ENCODE results near the gene ALOX5AP.

GRCh38 chr13:30742901-30743300 lies 7.6 kb downstream of the ALOX5AP start:
- TF ChIP-seq, protein P1, sequence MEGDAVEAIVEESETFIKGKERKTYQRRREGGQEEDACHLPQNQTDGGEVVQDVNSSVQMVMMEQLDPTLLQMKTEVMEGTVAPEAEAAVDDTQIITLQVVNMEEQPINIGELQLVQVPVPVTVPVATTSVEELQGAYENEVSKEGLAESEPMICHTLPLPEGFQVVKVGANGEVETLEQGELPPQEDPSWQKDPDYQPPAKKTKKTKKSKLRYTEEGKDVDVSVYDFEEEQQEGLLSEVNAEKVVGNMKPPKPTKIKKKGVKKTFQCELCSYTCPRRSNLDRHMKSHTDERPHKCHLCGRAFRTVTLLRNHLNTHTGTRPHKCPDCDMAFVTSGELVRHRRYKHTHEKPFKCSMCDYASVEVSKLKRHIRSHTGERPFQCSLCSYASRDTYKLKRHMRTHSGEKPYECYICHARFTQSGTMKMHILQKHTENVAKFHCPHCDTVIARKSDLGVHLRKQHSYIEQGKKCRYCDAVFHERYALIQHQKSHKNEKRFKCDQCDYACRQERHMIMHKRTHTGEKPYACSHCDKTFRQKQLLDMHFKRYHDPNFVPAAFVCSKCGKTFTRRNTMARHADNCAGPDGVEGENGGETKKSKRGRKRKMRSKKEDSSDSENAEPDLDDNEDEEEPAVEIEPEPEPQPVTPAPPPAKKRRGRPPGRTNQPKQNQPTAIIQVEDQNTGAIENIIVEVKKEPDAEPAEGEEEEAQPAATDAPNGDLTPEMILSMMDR (IDR thresholded peaks at IDR 0.05) = no peak
- TF ChIP-seq REST (IDR thresholded peaks at IDR 0.05) (no peak), TFCP2L1 (CRISPR knock-in tag; IDR thresholded peaks at IDR 0.05) (no peak), HMGXB4 (CRISPR knock-in tag; IDR thresholded peaks at IDR 0.05; ENCODE audit: borderline replicate concordance) (no peak), CHD2 (IDR thresholded peaks at IDR 0.05; ENCODE audit: low read length, partially characterized antibody) (no peak), E2F6 (IDR thresholded peaks at IDR 0.05; ENCODE audit: borderline replicate concordance, low read depth) (no peak)

All from A549 (cell line).